NCI-H526 treated with DMSO at 0.1 percent for 48 hours (cell line): ENCODE measurements around the gene PCDHGA5.
"Not testable (repeated sequence)": the region's sequence is repeated elsewhere in the genome, so short reads cannot be mapped to it uniquely, and the experiment has no call there.

Source experiments
- DNase-seq: peaks from one replicate; lab custom pipeline; 2025; lab: John Stamatoyannopoulos, UW

PCDHGA5 gene

DNA sequence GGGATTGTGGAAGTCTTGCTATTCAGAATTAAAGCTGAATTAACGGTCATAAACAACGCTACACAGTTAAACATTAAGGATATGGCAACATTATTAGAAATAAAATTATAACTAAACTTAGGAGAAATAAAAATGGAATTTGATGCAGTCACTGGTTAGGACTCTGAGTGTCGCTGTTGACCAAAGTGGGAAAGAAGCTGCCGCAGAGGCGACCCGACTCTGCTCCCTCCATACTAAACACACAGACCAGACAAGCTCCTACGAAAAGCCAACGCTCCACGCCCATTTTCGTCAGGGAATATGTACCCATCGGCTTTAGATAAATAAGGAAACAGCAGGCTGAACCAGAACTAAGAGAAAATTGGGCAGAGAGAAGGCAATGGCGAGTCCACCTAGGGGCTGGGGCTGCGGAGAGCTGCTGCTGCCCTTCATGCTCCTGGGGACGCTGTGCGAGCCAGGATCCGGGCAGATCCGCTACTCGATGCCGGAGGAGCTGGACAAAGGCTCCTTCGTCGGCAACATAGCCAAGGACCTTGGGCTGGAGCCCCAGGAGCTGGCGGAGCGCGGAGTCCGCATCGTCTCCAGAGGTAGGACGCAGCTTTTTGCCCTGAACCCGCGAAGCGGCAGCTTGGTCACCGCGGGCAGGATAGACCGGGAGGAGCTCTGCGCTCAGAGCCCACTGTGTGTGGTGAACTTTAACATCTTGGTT lies at the start of gene PCDHGA5:
PCDHGA5 (plus strand) TSS at position 211 of the 709 bp plus-strand sequence; CDS start at position 380, 169 bp downstream.
- no peak for DNase-seq

GRCh38 chr5:141316963-141317362 lies 47.0 kb upstream of the PCDHGA5 start:
- DNase-seq = not testable (repeated sequence)

DNA sequence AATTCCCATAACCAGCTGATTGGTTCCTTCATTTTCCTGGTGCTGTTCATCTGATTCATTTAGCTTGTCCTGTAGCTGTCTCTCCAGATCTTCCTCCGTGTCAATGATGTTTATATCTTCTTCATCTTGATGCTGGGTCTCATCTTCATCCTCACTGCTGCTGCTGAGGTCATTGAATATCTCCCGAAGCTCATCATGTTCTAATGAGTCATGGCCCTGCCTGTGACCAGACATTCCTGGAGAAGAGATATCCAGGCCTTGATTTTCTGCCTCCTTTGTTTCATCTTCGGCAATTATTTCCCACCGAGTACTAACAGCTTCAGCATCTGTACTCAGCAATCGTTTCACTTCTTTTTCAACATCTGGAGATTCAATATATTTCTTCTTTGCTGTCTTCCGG lies 44.8 kb upstream of the PCDHGA5 start:
- no peak for DNase-seq

GRCh38 chr5:141319699-141320098 lies 44.3 kb upstream of the PCDHGA5 start:
- no peak for DNase-seq

- DNase-seq = peak; percentile 81
Measured at GRCh38 chr5:141320225-141321169, 43.5 kb upstream of the PCDHGA5 start, which contains the start of gene TAF7. TAF7 (minus strand) TSS chr5:141320784; CDS start chr5:141320044, 740 bp downstream.

GRCh38 chr5:141322261-141322660 lies 41.7 kb upstream of the PCDHGA5 start:
- no peak for DNase-seq

DNA sequence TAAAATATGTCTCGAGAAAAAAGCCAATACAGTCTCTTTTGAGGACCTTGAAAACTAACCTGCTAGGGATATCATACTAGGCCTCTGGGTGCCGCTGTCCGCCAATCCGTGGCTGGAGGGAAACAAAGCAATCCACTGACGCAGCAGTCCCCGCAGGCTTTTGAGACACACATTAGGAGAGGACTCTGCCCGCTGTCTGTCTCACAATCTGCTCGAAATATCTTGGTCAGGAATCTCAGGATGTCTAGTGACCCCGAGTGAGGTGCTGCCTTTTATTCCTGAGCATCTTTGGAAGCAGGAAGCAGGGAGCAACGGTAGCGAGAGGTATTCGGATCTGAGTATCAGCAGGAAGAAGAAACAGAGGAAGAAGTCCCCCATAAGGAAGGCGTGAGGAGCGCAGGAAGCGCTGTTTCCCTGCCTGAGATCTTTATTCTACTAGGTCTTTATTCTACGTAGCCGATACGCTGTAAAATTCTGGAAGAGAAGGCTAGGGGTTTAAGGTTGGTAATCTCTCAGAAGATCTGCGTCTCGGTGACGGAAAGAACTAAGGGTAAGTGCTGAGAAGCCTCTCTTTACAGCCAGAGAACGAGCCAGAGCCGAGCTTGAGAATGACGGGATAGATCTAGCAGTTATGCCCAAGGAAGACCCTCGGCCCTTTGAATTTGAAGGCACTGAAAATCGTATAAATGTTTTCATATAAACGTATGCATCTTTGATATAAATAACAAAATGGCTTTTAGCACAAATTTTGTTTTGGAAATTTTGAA lies 37.7 kb upstream of the PCDHGA5 start:
- peak; percentile 46 for DNase-seq

DNA sequence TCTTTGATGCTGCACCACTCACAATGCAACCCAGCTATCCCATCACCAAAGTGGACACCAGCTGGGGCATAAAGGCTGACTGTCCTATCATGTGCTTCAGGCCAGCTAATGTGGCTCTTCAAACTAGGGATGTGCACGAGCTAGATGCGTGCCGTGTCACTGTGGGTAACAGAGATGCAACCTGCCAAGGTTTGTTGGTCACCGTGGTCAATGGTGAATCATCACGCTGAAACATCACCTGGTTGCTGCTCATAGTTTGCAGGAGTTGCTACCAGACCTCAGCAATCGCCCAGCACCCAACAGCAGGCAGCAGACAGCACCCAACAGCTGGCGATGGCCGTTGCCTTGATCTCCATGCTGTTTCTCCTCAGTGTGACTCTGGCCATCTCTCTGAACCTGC lies 35.7 kb upstream of the PCDHGA5 start:
- DNase-seq = no peak

DNA sequence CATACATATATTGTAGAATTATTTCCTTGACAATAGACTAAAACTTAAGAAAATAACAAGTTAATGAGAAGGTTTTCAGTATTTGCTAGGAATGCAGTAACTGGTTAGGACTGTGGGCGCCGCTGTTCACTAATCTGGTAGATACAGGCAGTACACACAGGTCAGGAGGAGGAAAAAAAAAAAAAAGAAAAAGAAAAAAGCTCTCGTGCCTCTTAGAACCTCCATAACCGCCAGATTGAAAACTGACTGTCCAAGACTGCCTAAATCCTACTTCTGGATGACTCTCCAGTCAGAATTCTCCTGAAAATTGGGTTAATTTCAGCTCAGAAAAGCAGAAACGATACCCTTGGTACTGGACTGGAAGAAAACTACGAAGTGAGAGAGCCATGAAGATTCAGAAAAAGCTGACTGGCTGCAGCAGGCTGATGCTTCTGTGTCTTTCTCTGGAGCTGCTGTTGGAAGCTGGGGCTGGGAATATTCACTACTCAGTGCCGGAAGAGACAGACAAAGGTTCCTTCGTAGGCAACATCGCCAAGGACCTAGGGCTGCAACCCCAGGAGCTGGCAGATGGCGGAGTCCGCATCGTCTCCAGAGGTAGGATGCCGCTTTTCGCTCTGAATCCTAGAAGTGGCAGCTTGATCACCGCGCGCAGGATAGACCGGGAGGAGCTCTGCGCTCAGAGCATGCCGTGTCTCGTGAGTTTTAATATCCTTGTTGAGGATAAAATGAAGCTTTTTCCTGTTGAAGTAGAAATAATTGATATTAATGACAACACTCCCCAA lies 33.5 kb upstream of the PCDHGA5 start, which contains the start of gene PCDHGA1:
PCDHGA1 (plus strand) TSS at position 216 of the 782 bp plus-strand sequence.
- peak; percentile 62 for DNase-seq

DNA sequence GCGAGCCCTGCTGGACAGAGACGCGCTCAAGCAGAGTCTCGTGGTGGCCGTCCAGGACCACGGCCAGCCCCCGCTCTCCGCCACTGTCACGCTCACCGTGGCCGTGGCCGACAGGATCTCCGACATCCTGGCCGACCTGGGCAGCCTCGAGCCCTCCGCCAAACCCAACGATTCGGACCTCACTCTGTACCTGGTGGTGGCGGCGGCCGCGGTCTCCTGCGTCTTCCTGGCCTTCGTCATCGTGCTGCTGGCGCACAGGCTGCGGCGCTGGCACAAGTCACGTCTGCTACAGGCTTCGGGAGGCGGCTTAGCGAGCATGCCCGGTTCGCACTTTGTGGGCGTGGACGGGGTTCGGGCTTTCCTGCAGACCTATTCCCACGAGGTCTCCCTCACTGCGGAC lies 31.4 kb upstream of the PCDHGA5 start:
- DNase-seq = not testable (repeated sequence)

GRCh38 chr5:141338538-141339306 lies 25.2 kb upstream of the PCDHGA5 start, which contains the start of gene PCDHGA2:
PCDHGA2 (plus strand) TSS chr5:141338760.
- no peak for DNase-seq

DNA sequence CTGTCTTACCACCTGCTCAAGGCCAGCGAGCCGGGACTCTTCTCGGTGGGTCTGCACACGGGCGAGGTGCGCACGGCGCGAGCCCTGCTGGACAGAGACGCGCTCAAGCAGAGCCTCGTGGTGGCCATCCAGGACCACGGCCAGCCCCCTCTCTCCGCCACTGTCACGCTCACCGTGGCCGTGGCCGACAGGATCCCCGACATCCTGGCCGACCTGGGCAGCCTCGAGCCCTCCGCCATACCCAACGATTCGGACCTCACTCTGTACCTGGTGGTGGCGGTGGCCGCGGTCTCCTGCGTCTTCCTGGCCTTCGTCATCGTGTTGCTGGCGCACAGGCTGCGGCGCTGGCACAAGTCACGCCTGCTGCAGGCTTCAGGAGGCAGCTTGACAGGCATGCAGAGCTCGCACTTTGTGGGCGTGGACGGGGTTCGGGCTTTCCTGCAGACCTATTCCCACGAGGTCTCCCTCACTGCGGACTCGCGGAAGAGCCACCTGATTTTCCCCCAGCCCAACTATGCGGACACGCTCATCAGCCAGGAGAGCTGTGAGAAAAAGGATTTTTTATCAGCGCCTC lies 23.1 kb upstream of the PCDHGA5 start:
- DNase-seq = not testable (repeated sequence)

- DNase-seq = no peak
Measured at GRCh38 chr5:141342773-141343172, 21.2 kb upstream of the PCDHGA5 start.

GRCh38 chr5:141343242-141343952 lies 20.6 kb upstream of the PCDHGA5 start, which contains the start of gene PCDHGA3:
PCDHGA3 (plus strand) TSS chr5:141343829; CDS start chr5:141344034, 205 bp downstream.
- DNase-seq = no peak

DNA sequence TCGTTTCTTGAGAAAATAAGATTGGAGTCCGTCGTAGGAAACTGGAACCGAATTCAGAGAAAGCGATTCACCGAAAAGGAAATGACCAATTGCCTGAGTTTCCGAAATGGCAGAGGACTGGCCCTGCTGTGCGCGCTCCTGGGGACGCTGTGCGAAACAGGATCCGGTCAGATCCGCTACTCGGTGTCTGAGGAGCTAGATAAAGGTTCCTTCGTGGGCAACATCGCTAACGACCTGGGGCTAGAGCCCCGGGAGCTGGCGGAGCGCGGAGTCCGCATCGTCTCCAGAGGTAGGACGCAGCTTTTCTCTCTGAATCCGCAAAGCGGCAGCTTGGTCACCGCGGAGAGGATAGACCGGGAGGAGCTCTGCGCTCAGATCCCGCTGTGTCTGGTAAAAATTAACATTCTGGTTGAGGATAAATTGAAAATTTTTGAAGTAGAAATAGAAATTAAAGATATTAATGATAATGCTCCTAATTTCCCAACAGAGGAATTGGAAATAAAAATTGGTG lies 20.0 kb upstream of the PCDHGA5 start:
- DNase-seq = no peak

GRCh38 chr5:141345327-141345726 lies 18.6 kb upstream of the PCDHGA5 start:
- no peak for DNase-seq

DNA sequence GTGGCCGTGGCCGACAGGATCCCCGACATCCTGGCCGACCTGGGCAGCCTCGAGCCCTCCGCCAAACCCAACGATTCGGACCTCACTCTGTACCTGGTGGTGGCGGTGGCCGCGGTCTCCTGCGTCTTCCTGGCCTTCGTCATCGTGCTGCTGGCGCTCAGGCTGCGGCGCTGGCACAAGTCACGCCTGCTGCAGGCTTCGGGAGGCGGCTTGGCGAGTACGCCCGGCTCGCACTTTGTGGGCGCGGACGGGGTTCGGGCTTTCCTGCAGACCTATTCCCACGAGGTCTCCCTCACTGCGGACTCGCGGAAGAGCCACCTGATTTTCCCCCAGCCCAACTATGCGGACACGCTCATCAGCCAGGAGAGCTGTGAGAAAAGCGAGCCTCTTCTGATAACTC lies 17.9 kb upstream of the PCDHGA5 start:
- not testable (repeated sequence) for DNase-seq

DNA sequence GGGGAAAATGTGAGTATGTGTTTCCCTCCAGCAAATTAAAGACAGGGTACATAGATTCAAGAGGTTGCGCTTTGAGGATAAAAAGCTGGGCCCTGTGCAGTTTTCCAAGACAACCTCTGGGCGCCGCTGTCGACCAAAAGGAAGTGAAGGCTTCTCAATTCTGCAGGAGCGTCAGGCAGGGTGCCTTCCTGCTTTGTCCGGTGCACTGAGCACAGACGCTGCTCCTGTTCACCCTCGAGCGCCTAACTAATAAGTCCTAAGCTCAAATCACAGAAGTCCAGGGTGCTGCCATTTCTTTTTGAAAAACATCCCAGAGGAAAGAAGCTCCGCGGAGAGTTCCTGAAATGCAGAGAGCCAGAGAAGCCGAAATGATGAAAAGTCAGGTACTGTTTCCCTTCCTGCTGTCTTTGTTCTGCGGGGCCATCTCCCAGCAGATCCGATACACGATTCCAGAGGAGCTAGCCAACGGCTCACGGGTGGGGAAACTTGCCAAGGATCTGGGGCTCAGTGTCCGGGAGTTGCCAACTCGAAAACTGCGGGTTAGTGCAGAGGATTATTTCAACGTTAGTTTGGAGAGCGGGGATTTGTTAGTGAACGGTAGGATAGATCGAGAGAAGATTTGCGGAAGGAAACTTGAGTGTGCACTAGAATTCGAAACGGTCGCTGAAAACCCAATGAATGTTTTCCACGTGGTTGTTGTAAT lies 13.9 kb upstream of the PCDHGA5 start, which contains the start of gene PCDHGB1:
PCDHGB1 (plus strand) TSS at position 183 of the 703 bp plus-strand sequence; CDS start at position 345, 162 bp downstream.
- no peak for DNase-seq
